ENCODE measurements around the gene RTBDN. TPM values are rescaled to one million over a fixed set of nuclear protein-coding genes. Genes with fewer than 3 reads are reported as not detected.
"Not testable (repeated sequence)": the region's sequence is repeated elsewhere in the genome, so short reads cannot be mapped to it uniquely, and the experiment has no call there.

The RTBDN gene
- total RNA-seq, 2 donors from 2014 or later, result not detected

GRCh38 chr19:12799742-12800465 is 34.5 kb downstream of the RTBDN start:
- ATAC-seq, result no peak

DNA sequence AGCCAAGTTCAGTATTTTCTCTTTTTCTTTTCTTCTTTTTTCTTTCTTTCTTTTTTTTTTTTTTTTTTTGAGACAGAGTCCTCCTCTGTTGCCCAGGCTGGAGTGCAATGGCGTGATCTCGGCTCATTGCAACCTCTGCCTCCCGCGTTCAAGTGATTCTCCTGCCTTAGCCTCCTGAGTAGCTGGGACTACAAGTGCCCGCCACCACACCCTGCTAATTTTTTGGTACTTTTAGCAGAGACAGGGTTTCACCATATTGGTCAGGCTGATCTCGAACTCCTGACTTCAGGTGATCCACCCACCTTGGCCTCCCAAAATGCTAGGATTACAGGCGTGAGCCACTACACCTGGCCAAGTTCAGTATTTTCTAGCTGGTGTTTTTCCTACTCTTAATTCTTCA is 36.8 kb downstream of the RTBDN start:
- H3K4me1 Mint-ChIP-seq, result peaks cover 34% of the 10 kb centered on the region
- not testable (repeated sequence) for H3K27me3 Mint-ChIP-seq; DNase-seq; H3K36me3 Mint-ChIP-seq (ENCODE audit: low read depth); H3K27ac Mint-ChIP-seq; ATAC-seq; H3K9me3 ChIP-seq (ENCODE audit: control insufficient read depth, low read length, poor library complexity, severe bottlenecking)
- peak overlapping the region; percentile 36 for H3K4me3 Mint-ChIP-seq

More at GRCh38 chr19:12799742-12800465, 34.5 kb downstream of the RTBDN start:
- Mint-ChIP-seq H3K4me3 (peak overlapping the region; percentile 90), H3K4me1 (peaks cover 24% of the 10 kb centered on the region), H3K27ac (no peak overlapping the region), H3K27me3 (no peaks in the 10 kb centered on the region), H3K36me3 (ENCODE audit: low read depth) (peaks cover 2% of the 10 kb centered on the region)
- no peak for DNase-seq
- H3K9me3 ChIP-seq (ENCODE audit: control insufficient read depth, low read length, poor library complexity, severe bottlenecking), result no peaks in the 10 kb centered on the region

DNA sequence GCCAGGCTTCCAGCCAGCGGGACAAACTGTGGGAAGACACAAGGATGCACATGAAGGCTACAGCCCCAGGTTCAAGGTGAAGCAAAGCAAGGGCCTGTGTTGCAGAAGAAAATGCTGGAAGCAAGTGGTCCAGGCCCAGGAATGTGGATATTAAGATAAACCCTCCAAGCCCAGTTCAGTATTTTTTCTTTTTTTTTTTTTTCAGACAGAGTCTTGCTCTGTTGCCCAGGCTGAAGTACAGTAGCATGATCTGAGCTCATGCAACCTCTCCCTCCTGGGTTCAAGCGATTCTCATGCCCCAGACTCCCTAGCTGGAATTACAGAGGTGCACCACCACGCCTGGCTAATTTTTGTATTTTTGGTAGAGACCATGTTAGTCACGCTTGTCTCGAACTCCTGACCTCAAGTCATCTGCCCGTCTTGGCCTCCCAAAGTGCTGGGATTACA is 37.2 kb downstream of the RTBDN start:
- no peak for ATAC-seq
- Mint-ChIP-seq H3K4me3 (peak overlapping the region; percentile 36), H3K36me3 (ENCODE audit: low read depth) (peaks cover 5% of the 10 kb centered on the region), H3K27me3 (no peaks in the 10 kb centered on the region), H3K4me1 (peaks cover 30% of the 10 kb centered on the region), H3K27ac (peak overlapping the region; percentile 99)
- H3K9me3 ChIP-seq (ENCODE audit: control insufficient read depth, low read length, poor library complexity, severe bottlenecking), result no peaks in the 10 kb centered on the region
- DNase-seq, result no peak

- Mint-ChIP-seq H3K27me3 (no peaks in the 10 kb centered on the region), H3K27ac (peak overlapping the region; percentile 99), H3K4me3 (peak overlapping the region; percentile 86), H3K36me3 (ENCODE audit: low read depth) (peaks cover 5% of the 10 kb centered on the region), H3K4me1 (peaks cover 28% of the 10 kb centered on the region)
- no peak for ATAC-seq
- DNase-seq, result peak; percentile 57 to 65 (median 60)
- no peaks in the 10 kb centered on the region for H3K9me3 ChIP-seq (ENCODE audit: control insufficient read depth, low read length, poor library complexity, severe bottlenecking)
These were observed 38.0 kb downstream of the RTBDN start for GRCh38 chr19:12796146-12797071.

- DNase-seq (no peak), ATAC-seq (no peak)
- H3K36me3 Mint-ChIP-seq (ENCODE audit: low read depth), result peaks cover 5% of the 10 kb centered on the region
- H3K9me3 ChIP-seq (ENCODE audit: control insufficient read depth, low read length, poor library complexity, severe bottlenecking), result no peaks in the 10 kb centered on the region
- peak overlapping the region; percentile 99 for H3K27ac Mint-ChIP-seq
- peak overlapping the region; percentile 98 for H3K4me3 Mint-ChIP-seq
- peaks cover 34% of the 10 kb centered on the region for H3K4me1 Mint-ChIP-seq
- H3K27me3 Mint-ChIP-seq, result no peaks in the 10 kb centered on the region
These were observed 39.4 kb downstream of the RTBDN start for GRCh38 chr19:12794971-12795381.

GRCh38 chr19:12794196-12794941 is 40.0 kb downstream of the RTBDN start:
- ATAC-seq, result no peak
- H3K27ac Mint-ChIP-seq, result peak overlapping the region; percentile 99
- peaks cover 35% of the 10 kb centered on the region for H3K4me1 Mint-ChIP-seq
- H3K4me3 Mint-ChIP-seq, result peak overlapping the region; percentile 98
- peaks cover 5% of the 10 kb centered on the region for H3K36me3 Mint-ChIP-seq (ENCODE audit: low read depth)
- no peaks in the 10 kb centered on the region for H3K9me3 ChIP-seq (ENCODE audit: control insufficient read depth, low read length, poor library complexity, severe bottlenecking)
- DNase-seq, result no peak
- H3K27me3 Mint-ChIP-seq, result no peaks in the 10 kb centered on the region

DNA sequence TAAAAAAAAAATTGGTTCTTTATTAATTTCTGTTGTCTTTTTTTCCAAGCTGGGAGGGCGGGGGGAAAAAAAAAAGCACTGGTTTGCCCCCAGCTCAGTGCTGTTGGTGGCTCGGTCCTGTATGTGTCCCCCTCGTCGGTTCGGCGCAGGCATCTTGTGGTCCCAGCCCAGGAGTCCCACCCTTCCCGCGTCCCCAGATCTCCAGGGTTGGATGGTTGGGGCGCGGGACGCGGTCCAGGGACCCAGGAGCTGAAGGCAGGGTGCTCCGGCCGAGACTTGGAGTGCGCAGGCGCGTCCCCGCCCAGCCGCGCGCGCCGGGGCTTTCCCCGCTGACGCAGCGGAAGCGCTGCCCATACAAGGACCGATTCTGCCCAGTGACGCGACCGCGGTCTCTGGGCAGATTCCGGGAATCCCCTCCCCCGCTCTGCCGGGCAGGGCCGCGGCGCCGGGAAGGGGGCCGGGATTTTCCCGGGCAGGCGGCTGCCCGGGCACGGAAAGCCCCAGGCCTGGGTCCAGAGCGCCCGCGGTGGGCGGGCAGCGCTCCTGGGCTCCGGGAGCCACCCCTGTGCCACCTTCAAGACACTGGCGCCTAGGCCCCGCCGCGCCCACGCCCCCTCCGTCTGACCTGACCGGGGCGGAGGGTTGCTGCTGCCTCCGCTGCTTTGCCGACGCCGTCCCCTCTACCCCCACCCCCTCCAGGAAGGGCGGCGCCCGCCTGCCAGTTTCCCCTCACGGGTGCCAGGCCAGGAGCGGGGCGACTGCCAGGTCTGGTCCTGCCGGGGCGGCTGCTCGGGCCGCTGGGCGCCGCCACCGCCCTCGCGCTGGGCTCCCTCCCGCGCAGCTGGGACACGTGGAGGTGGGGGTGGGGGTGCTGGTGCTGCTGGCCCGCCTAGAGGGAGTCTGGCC is 40.8 kb downstream of the RTBDN start:
- ATAC-seq (peak; percentile 54), DNase-seq (peak; percentile 94 to 96 (median 96))
- H3K4me1 Mint-ChIP-seq, result peaks cover 40% of the 10 kb centered on the region
- H3K4me3 Mint-ChIP-seq, result peak overlapping the region; percentile 98
- H3K27ac Mint-ChIP-seq, result peak overlapping the region; percentile 99
- peaks cover 5% of the 10 kb centered on the region for H3K36me3 Mint-ChIP-seq (ENCODE audit: low read depth)
- H3K27me3 Mint-ChIP-seq, result no peaks in the 10 kb centered on the region
- no peaks in the 10 kb centered on the region for H3K9me3 ChIP-seq (ENCODE audit: control insufficient read depth, low read length, poor library complexity, severe bottlenecking)

- ATAC-seq, result no peak
- peak overlapping the region; percentile 99 for H3K27ac Mint-ChIP-seq
- no peaks in the 10 kb centered on the region for H3K27me3 Mint-ChIP-seq
- peaks cover 5% of the 10 kb centered on the region for H3K36me3 Mint-ChIP-seq (ENCODE audit: low read depth)
- peaks cover 42% of the 10 kb centered on the region for H3K4me1 Mint-ChIP-seq
- peak in 1 of 3 donors; percentile 31 for DNase-seq
- peak overlapping the region; percentile 98 for H3K4me3 Mint-ChIP-seq
- H3K9me3 ChIP-seq (ENCODE audit: control insufficient read depth, low read length, poor library complexity, severe bottlenecking), result no peaks in the 10 kb centered on the region
These were observed 41.5 kb downstream of the RTBDN start for GRCh38 chr19:12792853-12793289.

DNA sequence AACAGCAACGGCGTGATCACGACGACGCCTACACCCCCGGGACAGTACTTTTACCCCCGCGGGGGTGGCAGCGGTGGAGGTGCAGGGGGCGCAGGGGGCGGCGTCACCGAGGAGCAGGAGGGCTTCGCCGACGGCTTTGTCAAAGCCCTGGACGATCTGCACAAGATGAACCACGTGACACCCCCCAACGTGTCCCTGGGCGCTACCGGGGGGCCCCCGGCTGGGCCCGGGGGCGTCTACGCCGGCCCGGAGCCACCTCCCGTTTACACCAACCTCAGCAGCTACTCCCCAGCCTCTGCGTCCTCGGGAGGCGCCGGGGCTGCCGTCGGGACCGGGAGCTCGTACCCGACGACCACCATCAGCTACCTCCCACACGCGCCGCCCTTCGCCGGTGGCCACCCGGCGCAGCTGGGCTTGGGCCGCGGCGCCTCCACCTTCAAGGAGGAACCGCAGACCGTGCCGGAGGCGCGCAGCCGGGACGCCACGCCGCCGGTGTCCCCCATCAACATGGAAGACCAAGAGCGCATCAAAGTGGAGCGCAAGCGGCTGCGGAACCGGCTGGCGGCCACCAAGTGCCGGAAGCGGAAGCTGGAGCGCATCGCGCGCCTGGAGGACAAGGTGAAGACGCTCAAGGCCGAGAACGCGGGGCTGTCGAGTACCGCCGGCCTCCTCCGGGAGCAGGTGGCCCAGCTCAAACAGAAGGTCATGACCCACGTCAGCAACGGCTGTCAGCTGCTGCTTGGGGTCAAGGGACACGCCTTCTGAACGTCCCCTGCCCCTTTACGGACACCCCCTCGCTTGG is 42.1 kb downstream of the RTBDN start:
- Mint-ChIP-seq H3K4me1 (peaks cover 42% of the 10 kb centered on the region), H3K27me3 (no peaks in the 10 kb centered on the region), H3K36me3 (ENCODE audit: low read depth) (peaks cover 5% of the 10 kb centered on the region), H3K27ac (peak overlapping the region; percentile 99), H3K4me3 (peak overlapping the region; percentile 98)
- peak; percentile 52 to 56 (median 54) for DNase-seq
- no peak for ATAC-seq
- H3K9me3 ChIP-seq (ENCODE audit: control insufficient read depth, low read length, poor library complexity, severe bottlenecking), result no peaks in the 10 kb centered on the region

DNA sequence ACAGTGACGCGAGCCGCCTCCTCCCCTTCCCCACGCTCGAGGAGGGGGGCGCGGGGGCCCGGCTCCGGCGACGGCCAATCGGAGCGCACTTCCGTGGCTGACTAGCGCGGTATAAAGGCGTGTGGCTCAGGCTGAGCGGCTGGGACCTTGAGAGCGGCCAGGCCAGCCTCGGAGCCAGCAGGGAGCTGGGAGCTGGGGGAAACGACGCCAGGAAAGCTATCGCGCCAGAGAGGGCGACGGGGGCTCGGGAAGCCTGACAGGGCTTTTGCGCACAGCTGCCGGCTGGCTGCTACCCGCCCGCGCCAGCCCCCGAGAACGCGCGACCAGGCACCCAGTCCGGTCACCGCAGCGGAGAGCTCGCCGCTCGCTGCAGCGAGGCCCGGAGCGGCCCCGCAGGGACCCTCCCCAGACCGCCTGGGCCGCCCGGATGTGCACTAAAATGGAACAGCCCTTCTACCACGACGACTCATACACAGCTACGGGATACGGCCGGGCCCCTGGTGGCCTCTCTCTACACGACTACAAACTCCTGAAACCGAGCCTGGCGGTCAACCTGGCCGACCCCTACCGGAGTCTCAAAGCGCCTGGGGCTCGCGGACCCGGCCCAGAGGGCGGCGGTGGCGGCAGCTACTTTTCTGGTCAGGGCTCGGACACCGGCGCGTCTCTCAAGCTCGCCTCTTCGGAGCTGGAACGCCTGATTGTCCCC is 42.9 kb downstream of the RTBDN start, which contains the start of gene JUNB:
Gene JUNB, plus strand, starts transcription at position 142 of the 706 bp plus-strand sequence. Its CDS starts 286 bp downstream, at position 428.
- Mint-ChIP-seq H3K27ac (peak within 1 kb of the TSS; percentile 99), H3K27me3 (no peaks in the 10 kb centered on the region), H3K4me3 (peak within 1 kb of the TSS; percentile 98), H3K36me3 (ENCODE audit: low read depth) (peaks cover 5% of the 10 kb centered on the region), H3K4me1 (peaks cover 41% of the 10 kb centered on the region)
- ATAC-seq (peak; percentile 45), DNase-seq (peak; percentile 94 to 98 (median 95))
- H3K9me3 ChIP-seq (ENCODE audit: control insufficient read depth, low read length, poor library complexity, severe bottlenecking), result no peaks in the 10 kb centered on the region

Data from T-helper 17 cell (primary cell).